Fibroblast of the aortic adventitia (primary cell): ENCODE results near the gene RBM22. TPM values are rescaled to one million over a fixed set of nuclear protein-coding genes. Genes with fewer than 3 reads are reported as not detected.

Experiments used
- DNase-seq: peaks from one replicate; pipeline ENCODE4 v3.0.0-alpha.2; 2010; ENCODE audit warnings: low read depth
- H3K4me3 ChIP-seq: 2 replicates; pipeline ENCODE4 v1.5.1; 2011; ENCODE audit warnings: low read depth, mild to moderate bottlenecking, control low read depth, low read length, moderate library complexity
- total RNA-seq: library from RNA; depleted of rRNA; stranded (reverse); fragments of >200 nt; gene quantifications from 2 replicates; pipeline ENCODE4 v1.2.3, GENCODE V29; 2012; ENCODE audit warnings: low replicate concordance
- TF ChIP-seq, protein P1 (sequence below): IDR thresholded peaks from 2 replicates; pipeline ENCODE4 v1.5.1; 2011; ENCODE audit warnings: mild to moderate bottlenecking, low read length, control low read depth, inconsistent platforms; ENCODE audit not compliant: insufficient read depth

RBM22 gene
- total RNA-seq, 1 donor, result 35.7 TPM

DNA sequence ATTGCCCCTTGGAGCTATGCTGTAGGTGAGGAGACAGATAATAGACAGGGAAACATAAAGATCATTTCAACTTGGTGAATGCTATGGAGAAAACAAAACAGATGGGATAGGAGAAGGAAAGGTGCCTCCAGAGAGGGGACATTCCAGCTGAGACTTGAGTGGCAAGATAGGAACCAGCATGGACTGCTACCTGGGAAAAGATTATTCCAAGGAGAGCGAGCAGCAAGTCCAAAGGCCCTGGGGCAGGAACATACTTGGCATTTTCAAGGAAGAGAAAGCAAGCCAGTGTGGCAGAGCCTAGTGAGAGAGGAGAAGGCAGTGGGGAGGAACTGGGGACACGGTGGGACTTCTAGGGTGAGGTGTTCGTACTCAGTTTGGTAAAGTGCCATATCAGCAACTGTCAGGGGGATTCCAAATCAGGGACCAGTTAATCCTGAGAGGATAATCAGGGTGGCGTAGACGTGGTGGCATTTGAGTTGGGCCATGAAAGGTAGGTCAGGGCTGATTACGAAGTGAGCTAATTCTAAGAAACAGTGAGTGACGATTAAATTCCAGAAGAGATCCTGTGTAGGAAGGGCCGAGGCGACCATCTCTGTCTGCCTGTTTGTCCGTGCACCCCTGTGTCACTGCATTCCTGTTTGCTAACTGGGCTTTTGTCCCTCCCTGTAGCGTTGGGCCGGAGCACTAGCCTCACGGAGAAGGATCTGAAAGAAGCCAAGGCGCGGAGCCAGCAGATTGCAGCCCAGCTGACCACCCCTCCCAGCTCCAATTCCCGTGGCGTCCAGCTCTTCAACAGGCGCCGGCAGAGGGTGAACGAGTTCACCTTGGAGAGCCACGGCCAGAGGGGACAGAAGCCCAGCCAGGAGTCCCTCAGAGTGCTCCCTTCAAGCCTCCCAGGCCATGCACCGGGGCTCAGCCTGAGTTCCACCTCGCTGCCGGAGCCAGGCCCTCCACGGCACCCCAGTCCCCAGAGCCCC lies 53.3 kb downstream of the RBM22 start:
- TF ChIP-seq, protein P1, sequence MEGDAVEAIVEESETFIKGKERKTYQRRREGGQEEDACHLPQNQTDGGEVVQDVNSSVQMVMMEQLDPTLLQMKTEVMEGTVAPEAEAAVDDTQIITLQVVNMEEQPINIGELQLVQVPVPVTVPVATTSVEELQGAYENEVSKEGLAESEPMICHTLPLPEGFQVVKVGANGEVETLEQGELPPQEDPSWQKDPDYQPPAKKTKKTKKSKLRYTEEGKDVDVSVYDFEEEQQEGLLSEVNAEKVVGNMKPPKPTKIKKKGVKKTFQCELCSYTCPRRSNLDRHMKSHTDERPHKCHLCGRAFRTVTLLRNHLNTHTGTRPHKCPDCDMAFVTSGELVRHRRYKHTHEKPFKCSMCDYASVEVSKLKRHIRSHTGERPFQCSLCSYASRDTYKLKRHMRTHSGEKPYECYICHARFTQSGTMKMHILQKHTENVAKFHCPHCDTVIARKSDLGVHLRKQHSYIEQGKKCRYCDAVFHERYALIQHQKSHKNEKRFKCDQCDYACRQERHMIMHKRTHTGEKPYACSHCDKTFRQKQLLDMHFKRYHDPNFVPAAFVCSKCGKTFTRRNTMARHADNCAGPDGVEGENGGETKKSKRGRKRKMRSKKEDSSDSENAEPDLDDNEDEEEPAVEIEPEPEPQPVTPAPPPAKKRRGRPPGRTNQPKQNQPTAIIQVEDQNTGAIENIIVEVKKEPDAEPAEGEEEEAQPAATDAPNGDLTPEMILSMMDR, result no peak
- no peak for DNase-seq
- no peak overlapping the region for H3K4me3 ChIP-seq

DNA sequence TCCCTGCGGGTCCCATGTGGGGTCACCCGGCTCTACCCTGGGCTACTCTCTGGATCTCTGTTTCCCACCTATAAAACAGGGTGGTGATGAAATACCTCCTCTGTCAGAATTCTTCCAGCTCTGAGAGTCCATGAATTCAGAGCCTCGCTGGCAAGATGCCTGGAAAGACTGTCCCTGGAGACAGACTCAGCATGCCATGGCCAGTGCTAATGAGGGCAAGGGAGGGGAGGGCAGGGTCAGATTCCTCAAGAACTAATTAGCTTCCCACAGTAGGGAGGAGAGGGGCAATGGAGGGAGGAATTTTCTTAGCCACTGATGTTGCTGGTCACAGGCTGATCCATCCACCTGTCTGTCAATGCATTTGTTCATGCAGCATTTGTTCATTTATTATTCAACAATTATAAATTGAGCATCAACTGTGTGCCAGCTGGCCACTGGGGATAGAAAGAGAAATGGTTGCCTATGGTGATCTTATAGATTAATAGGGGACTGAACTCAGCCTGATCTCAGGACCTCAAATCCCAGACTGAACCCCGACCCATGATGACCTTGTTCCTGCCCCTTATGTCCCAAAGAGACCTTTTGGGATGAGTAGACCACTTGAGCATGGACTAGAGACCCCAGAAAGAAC lies 55.7 kb downstream of the RBM22 start:
- no peak overlapping the region for H3K4me3 ChIP-seq
- TF ChIP-seq, protein P1, result no peak
- peak; percentile 90 for DNase-seq

DNA sequence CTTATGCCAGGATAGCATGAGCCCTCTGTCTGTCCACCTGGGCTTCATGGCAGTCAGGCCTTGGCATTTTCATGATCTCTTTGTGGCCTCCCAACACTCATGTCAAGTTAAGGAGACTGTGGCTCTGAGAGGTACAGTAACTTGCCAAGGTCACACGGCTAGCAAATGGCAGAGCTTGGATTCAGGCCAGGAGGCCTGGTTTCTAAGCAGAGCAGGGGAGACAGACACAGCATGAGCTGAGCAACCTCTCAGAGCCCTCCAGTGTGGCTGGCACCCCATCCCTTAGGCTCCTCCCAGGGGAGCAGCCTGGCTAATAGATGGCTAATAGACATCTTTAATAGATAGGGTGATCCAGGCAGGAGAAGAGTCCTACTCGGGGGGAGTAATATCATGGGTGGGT lies 56.3 kb downstream of the RBM22 start:
- DNase-seq, result no peak
- no peak overlapping the region for H3K4me3 ChIP-seq
- TF ChIP-seq, protein P1, result no peak

DNA sequence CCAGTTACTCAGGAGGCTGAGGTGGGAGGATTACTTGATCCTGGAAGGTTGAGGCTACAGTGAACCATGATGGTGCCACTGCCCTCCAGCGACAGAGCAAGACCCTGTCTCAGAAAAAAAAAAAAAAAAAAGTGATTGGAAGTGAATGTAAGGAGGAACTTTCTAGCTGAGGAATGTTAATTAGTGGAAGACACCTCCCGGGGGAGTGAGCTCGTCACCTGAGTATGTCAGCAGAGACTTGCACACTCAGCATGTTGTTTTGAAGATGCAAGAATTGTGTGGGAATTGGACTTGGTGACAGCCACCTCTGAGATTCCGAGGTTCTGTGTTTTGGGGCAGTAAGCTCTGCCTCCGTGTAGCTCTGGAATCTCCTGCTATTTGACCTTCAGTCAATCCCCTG lies 56.8 kb downstream of the RBM22 start:
- no peak overlapping the region for H3K4me3 ChIP-seq
- TF ChIP-seq, protein P1, result no peak
- no peak for DNase-seq

DNA sequence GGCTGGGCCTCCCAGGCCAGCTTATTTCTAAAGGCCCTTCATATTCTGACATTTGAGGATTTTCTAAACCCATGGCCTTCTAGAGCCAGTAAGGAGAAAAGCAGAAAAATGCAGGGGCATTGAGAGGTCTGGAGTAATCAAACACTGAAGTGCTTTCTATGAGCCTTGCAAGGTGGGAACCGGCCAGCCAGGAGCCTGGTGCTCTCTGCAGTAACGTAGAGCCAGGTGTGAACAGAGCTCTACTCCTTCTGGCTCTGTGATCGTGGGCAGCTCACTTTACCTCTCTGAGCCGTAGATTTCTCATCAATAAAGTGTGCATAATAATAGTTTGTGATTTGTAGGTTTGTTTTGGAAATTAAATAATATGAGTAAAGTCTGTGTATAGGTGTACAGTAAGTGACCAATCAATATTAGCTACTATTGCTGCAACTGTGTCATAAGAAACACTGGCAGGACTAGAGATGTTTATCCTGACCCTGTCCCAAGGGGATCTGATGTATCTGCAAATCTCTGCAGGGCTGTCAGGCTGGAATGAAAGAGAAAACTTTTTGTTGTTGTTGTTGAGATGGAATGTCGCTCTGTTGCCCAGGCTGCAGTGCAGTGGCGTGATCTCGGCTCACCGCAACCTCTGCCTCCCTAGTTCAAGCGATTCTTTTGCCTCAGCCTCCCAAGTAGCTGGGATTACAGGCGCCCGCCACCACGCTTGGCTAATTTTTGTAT lies 57.7 kb downstream of the RBM22 start:
- no peak for DNase-seq
- H3K4me3 ChIP-seq, result no peak overlapping the region
- TF ChIP-seq, protein P1, result no peak

DNA sequence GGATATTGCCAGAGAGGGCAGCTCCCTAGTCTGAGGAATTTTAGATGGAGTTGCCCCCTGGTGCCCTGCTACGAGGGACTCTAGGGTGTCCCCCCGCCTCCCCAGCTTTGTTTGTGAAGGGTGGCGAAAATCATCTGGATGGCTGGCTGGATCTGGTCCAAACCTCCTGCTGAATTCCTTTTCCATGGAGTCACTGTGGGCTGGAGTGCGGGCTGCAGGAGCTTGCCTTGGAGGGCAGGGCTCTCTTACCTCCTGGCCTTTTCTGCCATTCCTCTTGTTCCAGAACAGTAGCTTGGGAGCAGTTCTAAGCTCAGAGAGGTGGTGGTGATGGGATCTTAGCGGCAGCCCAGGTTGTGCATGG lies 58.3 kb downstream of the RBM22 start:
- peak; percentile 92 for DNase-seq
- no peak overlapping the region for H3K4me3 ChIP-seq
- TF ChIP-seq, protein P1, result no peak
